Hepatic stellate cell (primary cell): ENCODE measurements around the gene SIRPG.
"Not testable (repeated sequence)": the region's sequence is repeated elsewhere in the genome, so short reads cannot be mapped to it uniquely, and the experiment has no call there.

ENCODE experiments used
- DNase-seq: peaks from one replicate; pipeline ENCODE4 v3.0.0; 2011; ENCODE audit warnings: low spot score

Gene SIRPG

GRCh38 chr20:1671891-1672669 is 14.5 kb upstream of the SIRPG start:
- no peak for DNase-seq

- no peak for DNase-seq
Observed at GRCh38 chr20:1669304-1669703, 11.7 kb upstream of the SIRPG start.

- DNase-seq: no peak
Observed at GRCh38 chr20:1667502-1668085, 10.0 kb upstream of the SIRPG start.

GRCh38 chr20:1666802-1667201 is 9.2 kb upstream of the SIRPG start:
- DNase-seq: no peak

- no peak for DNase-seq
Observed at GRCh38 chr20:1665345-1665744, 7.8 kb upstream of the SIRPG start.

- DNase-seq: no peak
Observed at GRCh38 chr20:1664911-1665310, 7.3 kb upstream of the SIRPG start.

- DNase-seq: no peak
Observed at GRCh38 chr20:1663917-1664316, 6.3 kb upstream of the SIRPG start.

- no peak for DNase-seq
Observed at GRCh38 chr20:1661542-1662299, 4.1 kb upstream of the SIRPG start.

GRCh38 chr20:1660246-1660645 is 2.7 kb upstream of the SIRPG start:
- DNase-seq: no peak

- DNase-seq: no peak
Observed at GRCh38 chr20:1656844-1657243, 735 bp downstream of the SIRPG start.

GRCh38 chr20:1654996-1655395 is 2.6 kb downstream of the SIRPG start:
- DNase-seq: no peak

GRCh38 chr20:1652960-1653359 is 4.6 kb downstream of the SIRPG start:
- DNase-seq: no peak

GRCh38 chr20:1652104-1652503 is 5.5 kb downstream of the SIRPG start:
- no peak for DNase-seq

GRCh38 chr20:1651268-1652058 is 6.1 kb downstream of the SIRPG start:
- DNase-seq: no peak

- DNase-seq: no peak
Observed at GRCh38 chr20:1648101-1648500, 9.5 kb downstream of the SIRPG start.

- no peak for DNase-seq
Observed at GRCh38 chr20:1646975-1647431, 10.6 kb downstream of the SIRPG start.

GRCh38 chr20:1644101-1644962 is 13.2 kb downstream of the SIRPG start:
- no peak for DNase-seq

- DNase-seq: not testable (repeated sequence)
Observed at GRCh38 chr20:1638643-1639042, 18.9 kb downstream of the SIRPG start.

- no peak for DNase-seq
Observed at GRCh38 chr20:1637755-1638154, 19.8 kb downstream of the SIRPG start.

GRCh38 chr20:1637226-1637625 is 20.4 kb downstream of the SIRPG start:
- no peak for DNase-seq

GRCh38 chr20:1636621-1637020 is 21.0 kb downstream of the SIRPG start:
- no peak for DNase-seq
